CD14-positive monocyte (primary cell): ENCODE results near the gene CRABP2. TPM values are rescaled to one million over a fixed set of nuclear protein-coding genes. Genes with fewer than 3 reads are reported as not detected.

Experiments
- DNase-seq, 3 donors: peaks; one replicate each; pipeline ENCODE4 v3.0.0-alpha.2; 2011 to 2022
- H2AFZ ChIP-seq: 2 replicates; pipeline ENCODE4 v1.6.0; 2012; ENCODE audit warnings: mild to moderate bottlenecking, low read depth, low read length, inconsistent platforms; ENCODE audit not compliant: insufficient read depth, poor library complexity, severe bottlenecking
- H3K27ac ChIP-seq, 2 donors: 1 replicate in 1 of 2; 2 replicates in 1 of 2; pipeline ENCODE4 v1.5.1; 2012 to 2013; ENCODE audit warnings: low read length in 2 of 2, control low read depth in 1 of 2, inconsistent platforms in 1 of 2, low read depth in 1 of 2, mild to moderate bottlenecking in 1 of 2
- H3K27me3 ChIP-seq, 2 donors: one replicate each; pipeline versions ENCODE4 v1.6.0 to v1.6.1; 2011 to 2013; ENCODE audit warnings: low read length in 2 of 2; ENCODE audit not compliant: control insufficient read depth in 2 of 2, insufficient read depth in 2 of 2
- H3K36me3 ChIP-seq, 2 donors: replicated peaks in 1 of 2; 1 replicate in 1 of 2; 2 replicates in 1 of 2; pipeline versions ENCODE4 v1.5.1 to v1.6.1; 2012 to 2013; ENCODE audit warnings: low read length in 2 of 2, control low read depth in 1 of 2, inconsistent platforms in 1 of 2, mild to moderate bottlenecking in 1 of 2; ENCODE audit not compliant: insufficient read depth in 2 of 2, control insufficient read depth in 1 of 2
- H3K4me1 ChIP-seq, 2 donors: 1 replicate in 1 of 2; 2 replicates in 1 of 2; pipeline versions ENCODE4 v1.5.1 to v1.6.1; 2012 to 2013; ENCODE audit warnings: low read length in 2 of 2, control low read depth in 1 of 2, inconsistent platforms in 1 of 2, mild to moderate bottlenecking in 1 of 2, moderate library complexity in 1 of 2; ENCODE audit not compliant: insufficient read depth in 2 of 2, control insufficient read depth in 1 of 2
- H3K4me2 ChIP-seq: replicated peaks from 2 replicates; pipeline ENCODE3; 2012; ENCODE audit warnings: low read length, moderate library complexity, mild to moderate bottlenecking; ENCODE audit not compliant: poor library complexity, severe bottlenecking; ENCODE audit errors: extremely low read depth
- H3K4me3 ChIP-seq, 3 experiments: fragments of 200-600 bp in 1 of 3; sonication (generic) in 1 of 3; replicated peaks in 1 of 3; 1 replicate in 2 of 3; 2 replicates in 1 of 3; pipeline ENCODE4 v1.5.1; 2011 to 2013; ENCODE audit warnings: low read length in 3 of 3, mild to moderate bottlenecking in 3 of 3, control low read depth in 2 of 3, low read depth in 2 of 3, inconsistent platforms in 1 of 3, moderate library complexity in 1 of 3
- H3K79me2 ChIP-seq: 2 replicates; pipeline ENCODE4 v1.6.0; 2012; ENCODE audit warnings: mild to moderate bottlenecking, control low read depth, inconsistent platforms, low read length, moderate library complexity; ENCODE audit not compliant: insufficient read depth
- H3K9ac ChIP-seq: 2 replicates; pipeline ENCODE4 v1.6.0; 2017; ENCODE audit warnings: low read length, mild to moderate bottlenecking; ENCODE audit not compliant: insufficient read depth, poor library complexity, severe bottlenecking
- H3K9me3 ChIP-seq, 2 donors: replicated peaks in 1 of 2; 1 replicate in 1 of 2; 2 replicates in 1 of 2; pipeline versions ENCODE4 v1.5.1 to v1.6.1; 2012 to 2013; ENCODE audit warnings: low read length in 2 of 2, control low read depth in 1 of 2; ENCODE audit not compliant: control insufficient read depth in 1 of 2, insufficient read depth in 1 of 2
- H4K20me1 ChIP-seq: 2 replicates; pipeline ENCODE4 v1.6.0; 2012; ENCODE audit warnings: mild to moderate bottlenecking, low read length, control low read depth, moderate library complexity; ENCODE audit not compliant: insufficient read depth
- H3K27ac Mint-ChIP-seq, 7 donors: one replicate each; pipeline ENCODE4 v1.8.0; 2020; ENCODE audit warnings: mild to moderate bottlenecking in 7 of 7, mixed read lengths in 7 of 7, moderate library complexity in 6 of 7, inconsistent platforms in 2 of 7
- H3K27me3 Mint-ChIP-seq, 3 donors: one replicate each; pipeline ENCODE4 v1.8.0; 2021 to 2022; ENCODE audit warnings: low read depth in 3 of 3, mild to moderate bottlenecking in 3 of 3, mixed read lengths in 3 of 3, moderate library complexity in 3 of 3, inconsistent platforms in 1 of 3
- H3K36me3 Mint-ChIP-seq, 2 donors: one replicate each; pipeline ENCODE4 v1.8.0; 2020; ENCODE audit warnings: mixed read lengths in 2 of 2, inconsistent platforms in 1 of 2, mild to moderate bottlenecking in 1 of 2
- H3K4me1 Mint-ChIP-seq: one replicate; pipeline ENCODE4 v1.8.0; 2020; ENCODE audit warnings: mild to moderate bottlenecking, mixed read lengths
- H3K4me3 Mint-ChIP-seq, 2 donors: one replicate each; pipeline ENCODE4 v1.8.0; 2020; ENCODE audit warnings: mild to moderate bottlenecking in 2 of 2, mixed read lengths in 2 of 2, moderate library complexity in 1 of 2
- H3K9me3 Mint-ChIP-seq, 7 donors: one replicate each; pipeline ENCODE4 v1.8.0; 2020 to 2022; ENCODE audit warnings: mixed read lengths in 7 of 7, mild to moderate bottlenecking in 6 of 7, moderate library complexity in 6 of 7, inconsistent platforms in 2 of 7
- WGBS: methylation state at CpG from one replicate; pipeline ENCODE4 v1.1.5; 2013; ENCODE audit warnings: missing lambda C conversion rate; ENCODE audit not compliant: insufficient coverage; 5-methylcytosine and 5-hydroxymethylcytosine counted together
- intact Hi-C, 2 donors: fragments of 100-400 bp; cut with micrococcal nuclease; formaldehyde crosslinking; loops; one replicate each; pipeline versions ENCODE4 v1.15.0 to v1.15.1; 2023
- polyA plus RNA-seq, 3 donors: library from polyadenylated mRNA; depleted of rRNA in 1 of 3; unstranded in 2 of 3; stranded (reverse) in 1 of 3; fragments of 300-500 nt in 2 of 3; fragments of >200 nt in 1 of 3; fragmentation: Illumina TruSeq in 2 of 3; gene quantifications; 1 replicate in 2 of 3; 2 replicates in 1 of 3; pipeline ENCODE4 v1.2.3, GENCODE V29; 2012 to 2021
- TF ChIP-seq, protein P1 (sequence below): fragments of 200-600 bp; IDR thresholded peaks from one replicate; pipeline ENCODE4 v1.8.0; 2022; ENCODE audit warnings: antibody characterized with exemption, mild to moderate bottlenecking

Gene CRABP2
- polyA plus RNA-seq, 3 donors, result 0.23 to 1.8 TPM; not detected in 1

DNA sequence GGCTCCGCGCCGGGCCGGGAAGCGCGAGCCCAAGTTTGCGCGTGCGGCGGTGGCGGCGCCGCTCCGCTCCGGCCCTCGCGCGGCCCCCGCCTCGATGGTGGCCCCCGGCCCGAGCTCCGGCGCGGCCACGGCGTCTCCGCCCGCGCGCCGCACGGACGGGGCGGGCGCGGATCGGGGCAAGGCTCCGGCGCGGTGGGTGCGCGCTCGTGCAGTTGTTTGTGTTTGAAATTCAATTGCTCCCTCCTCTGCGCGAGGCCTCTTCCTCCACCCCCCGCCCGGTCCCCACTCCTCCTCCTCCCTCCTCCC, 46.0 kb upstream of the CRABP2 start, which contains the start of gene HDGF:
Gene HDGF (minus strand): TSS at position 225 of the 306 bp plus-strand sequence. CDS start 246 bp downstream, outside the sequence.
- Histone ChIP-seq H3K9ac (peak within 1 kb of the TSS; percentile 80), H3K4me3 (peak within 1 kb of the TSS; percentile 84 to 96 (median 84)), H3K27me3 (no peaks in the 10 kb centered on the region), H2AFZ (peak within 1 kb of the TSS; percentile 88), H3K27ac (peak within 1 kb of the TSS; percentile 89 to 91), H3K36me3 (no peaks in the 10 kb centered on the region), H3K4me2 (peak within 1 kb of the TSS; percentile 91), H3K79me2 (peaks cover 89% of the 10 kb centered on the region), H4K20me1 (peaks cover 28% of the 10 kb centered on the region), H3K4me1 (peaks cover 56 to 69% of the 10 kb centered on the region in 2 donors), H3K9me3 (no peaks in the 10 kb centered on the region)
- intact Hi-C loops, result loop anchor here (1.0 to 2.0 kb wide), 2 partner anchors 11 to 15 kb away; partner anchors contain the start of gene PRCC (in 2 of the 2)
- H3K4me3 Mint-ChIP-seq, result peak within 1 kb of the TSS; percentile 89 to 97
- WGBS, result under 1% methylated on average over 39 of the region's 48 CpGs
- H3K27ac Mint-ChIP-seq, result peak within 1 kb of the TSS; percentile 91 to 98 (median 94)
- TF ChIP-seq, protein P1, sequence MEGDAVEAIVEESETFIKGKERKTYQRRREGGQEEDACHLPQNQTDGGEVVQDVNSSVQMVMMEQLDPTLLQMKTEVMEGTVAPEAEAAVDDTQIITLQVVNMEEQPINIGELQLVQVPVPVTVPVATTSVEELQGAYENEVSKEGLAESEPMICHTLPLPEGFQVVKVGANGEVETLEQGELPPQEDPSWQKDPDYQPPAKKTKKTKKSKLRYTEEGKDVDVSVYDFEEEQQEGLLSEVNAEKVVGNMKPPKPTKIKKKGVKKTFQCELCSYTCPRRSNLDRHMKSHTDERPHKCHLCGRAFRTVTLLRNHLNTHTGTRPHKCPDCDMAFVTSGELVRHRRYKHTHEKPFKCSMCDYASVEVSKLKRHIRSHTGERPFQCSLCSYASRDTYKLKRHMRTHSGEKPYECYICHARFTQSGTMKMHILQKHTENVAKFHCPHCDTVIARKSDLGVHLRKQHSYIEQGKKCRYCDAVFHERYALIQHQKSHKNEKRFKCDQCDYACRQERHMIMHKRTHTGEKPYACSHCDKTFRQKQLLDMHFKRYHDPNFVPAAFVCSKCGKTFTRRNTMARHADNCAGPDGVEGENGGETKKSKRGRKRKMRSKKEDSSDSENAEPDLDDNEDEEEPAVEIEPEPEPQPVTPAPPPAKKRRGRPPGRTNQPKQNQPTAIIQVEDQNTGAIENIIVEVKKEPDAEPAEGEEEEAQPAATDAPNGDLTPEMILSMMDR, result no peak
- peaks cover 70% of the 10 kb centered on the region for H3K4me1 Mint-ChIP-seq
- no peaks in the 10 kb centered on the region for H3K36me3 Mint-ChIP-seq
- no peak for DNase-seq
- H3K9me3 Mint-ChIP-seq, result peaks cover 0 to 3% (median 0%) of the 10 kb centered on the region in 7 donors
- H3K27me3 Mint-ChIP-seq, result peaks cover 0 to 2% (median 0%) of the 10 kb centered on the region in 3 donors

DNA sequence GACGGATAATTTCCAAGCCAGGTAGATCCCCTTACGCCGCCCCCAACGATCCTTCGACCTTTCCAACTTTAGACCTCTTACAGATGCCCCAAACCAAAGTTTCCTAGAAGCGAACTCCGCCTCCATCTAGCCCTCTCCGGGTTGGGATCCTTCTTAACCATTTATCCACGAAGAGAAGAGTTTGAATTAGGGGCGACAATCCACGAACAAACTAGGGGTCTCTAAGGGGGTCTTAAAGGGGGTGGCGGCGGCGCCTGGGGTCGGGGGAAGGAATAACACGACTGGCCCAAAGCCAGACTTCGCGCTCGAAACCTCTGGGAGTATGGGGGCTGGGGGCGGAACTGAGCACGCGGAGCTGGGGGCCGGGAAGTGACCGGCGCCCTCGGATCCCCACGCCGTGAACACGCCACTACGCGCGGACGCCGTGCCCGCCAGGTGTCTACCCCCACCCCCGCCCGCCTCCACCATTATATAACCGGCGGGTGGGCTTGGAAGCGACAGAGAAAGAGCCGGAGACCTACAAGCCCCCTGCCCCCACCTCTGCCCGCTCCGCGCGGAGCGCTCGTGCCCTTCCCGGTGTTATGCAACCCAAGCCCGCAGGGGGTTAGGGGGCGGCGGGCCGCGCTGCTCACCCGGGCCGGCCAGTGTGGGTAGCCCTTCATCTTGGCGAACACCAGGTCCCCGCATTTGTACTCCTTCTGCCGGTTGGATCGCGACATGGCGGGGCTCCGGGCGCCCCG, 45.5 kb upstream of the CRABP2 start:
- Histone ChIP-seq H3K27ac (peak overlapping the region; percentile 89 to 91), H3K4me1 (peaks cover 61 to 74% of the 10 kb centered on the region in 2 donors), H3K27me3 (no peaks in the 10 kb centered on the region), H3K9me3 (no peaks in the 10 kb centered on the region), H3K79me2 (peaks cover 94% of the 10 kb centered on the region), H3K4me3 (peak overlapping the region; percentile 75 to 96 (median 84)), H3K4me2 (peak overlapping the region; percentile 91), H4K20me1 (peaks cover 33% of the 10 kb centered on the region), H3K9ac (peak overlapping the region; percentile 80), H3K36me3 (no peaks in the 10 kb centered on the region), H2AFZ (peak overlapping the region; percentile 69)
- peak in 1 of 3 donors; percentile 47 for DNase-seq
- TF ChIP-seq, protein P1, result no peak
- Mint-ChIP-seq H3K27me3 (peaks cover 0 to 2% (median 0%) of the 10 kb centered on the region in 3 donors), H3K27ac (peak overlapping the region; percentile 87 to 98 (median 94)), H3K9me3 (peaks cover 0 to 3% (median 0%) of the 10 kb centered on the region in 7 donors), H3K4me1 (peaks cover 75% of the 10 kb centered on the region), H3K36me3 (peaks cover 1% of the 10 kb centered on the region in 2 donors), H3K4me3 (peak overlapping the region; percentile 88 to 97)
- under 1% methylated on average over 35 of the region's 64 CpGs for WGBS
- intact Hi-C loops, result loop anchor here (1.0 to 2.0 kb wide), 2 partner anchors 11 to 16 kb away; partner anchors contain the start of gene PRCC (in 2 of the 2)
